GM12873 (cell line): ENCODE data around the gene ZP1.

Experiments used
- TF ChIP-seq, protein P1 (sequence below): IDR thresholded peaks from 2 replicates; pipeline ENCODE4 v1.5.1; 2012; ENCODE audit warnings: low read depth, mild to moderate bottlenecking, moderate library complexity, low read length, control low read depth; ENCODE audit not compliant: insufficient read depth; ENCODE audit errors: missing control alignments

The ZP1 gene

DNA sequence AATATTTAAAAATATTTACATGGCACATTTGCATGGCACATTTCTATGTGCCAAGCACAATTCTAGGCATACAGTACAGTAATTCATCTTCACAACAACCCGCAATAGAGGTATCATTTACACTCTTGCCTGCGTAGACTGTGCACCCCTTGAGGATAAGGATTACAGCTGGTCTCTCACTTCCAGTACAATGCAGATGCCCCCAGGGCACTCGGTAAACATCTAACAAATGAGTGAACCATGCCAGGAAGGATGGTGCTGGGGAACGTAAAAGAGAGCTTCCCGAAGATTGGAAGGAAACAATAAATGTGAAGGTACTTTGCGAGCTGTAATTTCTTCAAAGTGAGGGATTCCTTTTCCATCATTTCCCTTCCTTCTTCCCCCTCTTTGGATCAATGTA lies 37.7 kb downstream of the ZP1 start:
- TF ChIP-seq, protein P1, sequence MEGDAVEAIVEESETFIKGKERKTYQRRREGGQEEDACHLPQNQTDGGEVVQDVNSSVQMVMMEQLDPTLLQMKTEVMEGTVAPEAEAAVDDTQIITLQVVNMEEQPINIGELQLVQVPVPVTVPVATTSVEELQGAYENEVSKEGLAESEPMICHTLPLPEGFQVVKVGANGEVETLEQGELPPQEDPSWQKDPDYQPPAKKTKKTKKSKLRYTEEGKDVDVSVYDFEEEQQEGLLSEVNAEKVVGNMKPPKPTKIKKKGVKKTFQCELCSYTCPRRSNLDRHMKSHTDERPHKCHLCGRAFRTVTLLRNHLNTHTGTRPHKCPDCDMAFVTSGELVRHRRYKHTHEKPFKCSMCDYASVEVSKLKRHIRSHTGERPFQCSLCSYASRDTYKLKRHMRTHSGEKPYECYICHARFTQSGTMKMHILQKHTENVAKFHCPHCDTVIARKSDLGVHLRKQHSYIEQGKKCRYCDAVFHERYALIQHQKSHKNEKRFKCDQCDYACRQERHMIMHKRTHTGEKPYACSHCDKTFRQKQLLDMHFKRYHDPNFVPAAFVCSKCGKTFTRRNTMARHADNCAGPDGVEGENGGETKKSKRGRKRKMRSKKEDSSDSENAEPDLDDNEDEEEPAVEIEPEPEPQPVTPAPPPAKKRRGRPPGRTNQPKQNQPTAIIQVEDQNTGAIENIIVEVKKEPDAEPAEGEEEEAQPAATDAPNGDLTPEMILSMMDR: no peak

DNA sequence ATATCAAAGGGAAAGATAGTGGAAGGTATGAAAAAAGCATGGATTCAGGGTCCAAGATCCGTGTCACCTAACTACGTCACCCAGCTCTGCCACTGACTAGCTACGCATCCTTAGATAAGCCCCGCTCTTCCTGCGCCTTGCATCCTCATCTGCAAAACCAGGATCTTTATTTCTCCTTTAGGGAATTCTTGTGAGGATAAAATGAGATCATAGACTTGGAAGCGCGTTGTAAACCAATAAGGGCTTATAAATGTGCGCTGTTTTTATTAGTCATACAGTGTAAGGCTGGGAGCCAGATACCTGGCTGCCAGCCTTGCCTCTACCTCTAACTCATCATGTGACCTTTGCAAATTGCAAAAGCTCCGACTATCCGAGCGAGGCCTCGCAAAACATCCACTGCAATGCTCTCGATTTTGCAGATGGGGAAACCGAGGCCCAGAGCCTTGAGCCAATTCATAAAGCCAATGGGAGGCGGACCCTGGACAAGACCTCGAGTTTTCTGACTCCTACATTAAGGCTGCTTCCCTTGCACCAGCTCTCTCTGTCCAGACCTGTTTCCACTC lies 38.3 kb downstream of the ZP1 start:
- TF ChIP-seq, protein P1: no peak

DNA sequence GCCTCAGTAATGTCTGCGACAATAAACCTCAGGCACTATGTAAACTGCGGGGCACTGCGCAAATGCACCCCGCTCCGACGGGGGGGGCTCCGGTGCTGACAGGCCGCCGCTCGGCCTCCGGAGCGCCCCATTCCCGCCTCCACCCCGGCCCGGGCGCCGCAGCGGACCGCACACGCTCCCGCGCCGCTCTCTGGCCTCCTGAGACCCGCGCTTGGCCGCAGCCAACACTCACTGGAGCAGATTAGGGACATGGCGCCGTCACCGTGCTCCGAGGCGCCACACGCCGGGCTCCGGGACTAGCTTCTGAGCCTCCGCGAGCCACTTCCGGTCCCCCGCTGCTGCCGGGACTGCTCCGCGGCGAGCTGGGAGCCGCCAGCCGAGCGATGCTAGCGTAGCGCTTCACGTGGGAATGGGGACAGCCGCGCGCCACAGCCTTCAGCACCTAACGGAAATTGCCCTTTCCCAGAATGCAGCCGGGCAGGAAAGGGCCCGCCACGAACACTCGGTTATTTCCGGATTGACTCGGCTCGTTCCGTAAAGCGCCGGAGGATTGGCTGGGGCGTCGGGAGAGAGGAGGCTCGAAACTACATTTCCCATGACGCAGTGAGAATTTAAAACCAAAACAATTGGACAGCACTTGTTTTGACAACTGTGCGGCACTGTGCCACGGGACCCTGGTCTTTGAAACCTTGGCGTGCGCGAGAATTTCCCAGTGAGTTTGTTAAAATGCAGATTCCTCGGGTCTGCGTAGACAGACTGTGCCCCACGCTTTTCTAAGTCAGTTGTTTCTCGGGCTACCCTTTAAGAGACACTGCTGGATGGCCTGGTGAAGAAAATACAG lies 39.0 kb downstream of the ZP1 start, which contains the start of gene PRPF19:
TSS of gene PRPF19 (minus strand) at position 454 of the 841 bp plus-strand sequence. CDS start at position 251, 203 bp downstream.
- TF ChIP-seq, protein P1: no peak

DNA sequence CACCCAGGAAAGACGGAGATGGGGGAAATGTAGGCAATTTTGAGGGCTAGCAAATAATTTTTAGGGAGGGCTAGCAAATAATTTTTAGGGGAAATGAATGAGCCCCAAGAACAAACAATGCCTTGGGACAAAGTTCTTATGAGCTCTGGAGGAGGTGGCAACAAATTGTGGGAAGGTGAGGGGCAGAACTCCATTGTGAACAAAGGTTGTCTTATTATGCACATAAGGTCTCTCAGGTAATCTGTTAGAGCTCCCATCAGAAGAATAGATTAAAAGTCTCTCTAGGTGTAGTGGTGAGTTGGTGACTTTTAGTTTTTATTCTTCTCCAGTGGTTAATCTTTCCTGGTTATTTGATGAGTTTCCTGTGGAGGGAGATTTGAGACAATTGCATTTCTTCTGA lies 41.5 kb downstream of the ZP1 start:
- TF ChIP-seq, protein P1: no peak

DNA sequence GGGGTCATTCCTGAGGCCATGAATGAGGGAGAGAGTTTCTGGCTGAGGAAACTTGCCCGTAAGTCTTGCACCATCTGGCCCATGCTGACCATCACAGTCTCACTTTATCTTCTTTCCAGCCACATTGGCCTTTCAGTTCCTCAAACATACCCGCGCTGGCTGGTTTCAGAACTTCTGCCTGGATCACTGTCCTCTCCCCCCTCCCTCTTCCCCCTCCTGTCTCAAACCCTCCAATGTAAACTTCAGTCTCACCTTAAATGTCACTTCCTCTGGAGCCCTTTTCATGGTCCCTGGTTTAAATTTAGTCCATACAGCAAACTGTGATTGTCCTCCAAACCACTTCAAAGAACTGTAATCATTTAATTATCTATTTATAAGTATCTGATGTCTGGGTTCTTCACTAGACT lies 42.9 kb downstream of the ZP1 start:
- TF ChIP-seq, protein P1: no peak

DNA sequence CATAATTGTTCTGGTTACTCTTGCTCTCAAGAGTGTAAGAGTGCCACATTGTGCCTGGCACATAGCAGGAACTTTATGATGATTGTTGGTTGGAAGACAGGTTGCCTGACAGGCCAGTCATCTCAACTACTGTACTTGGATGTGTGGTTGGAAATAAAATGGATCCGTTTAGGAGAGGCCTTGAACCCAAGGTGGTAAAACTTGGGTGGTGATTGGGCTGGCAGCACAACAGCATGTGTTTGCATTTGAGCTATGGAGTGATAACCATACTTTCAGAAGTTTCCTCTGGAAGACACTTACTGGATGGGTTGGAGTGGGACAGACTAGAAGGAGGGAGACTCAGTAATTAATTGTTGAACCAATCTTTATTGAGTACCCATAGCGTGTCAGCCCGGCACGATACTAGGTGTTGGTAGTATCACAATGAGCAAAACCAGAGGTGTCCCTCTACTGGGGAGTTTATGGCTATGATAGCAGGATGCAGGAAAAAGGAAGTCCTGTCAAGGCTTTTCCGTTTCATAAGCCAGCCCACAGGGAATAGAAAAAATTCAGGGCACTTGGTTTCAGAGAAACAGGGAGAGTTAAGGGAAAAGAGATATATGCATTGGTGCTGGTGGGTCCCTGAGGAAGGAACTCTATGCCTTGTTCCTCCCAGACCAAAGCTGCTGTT lies 43.5 kb downstream of the ZP1 start:
- TF ChIP-seq, protein P1: peak; percentile 44

DNA sequence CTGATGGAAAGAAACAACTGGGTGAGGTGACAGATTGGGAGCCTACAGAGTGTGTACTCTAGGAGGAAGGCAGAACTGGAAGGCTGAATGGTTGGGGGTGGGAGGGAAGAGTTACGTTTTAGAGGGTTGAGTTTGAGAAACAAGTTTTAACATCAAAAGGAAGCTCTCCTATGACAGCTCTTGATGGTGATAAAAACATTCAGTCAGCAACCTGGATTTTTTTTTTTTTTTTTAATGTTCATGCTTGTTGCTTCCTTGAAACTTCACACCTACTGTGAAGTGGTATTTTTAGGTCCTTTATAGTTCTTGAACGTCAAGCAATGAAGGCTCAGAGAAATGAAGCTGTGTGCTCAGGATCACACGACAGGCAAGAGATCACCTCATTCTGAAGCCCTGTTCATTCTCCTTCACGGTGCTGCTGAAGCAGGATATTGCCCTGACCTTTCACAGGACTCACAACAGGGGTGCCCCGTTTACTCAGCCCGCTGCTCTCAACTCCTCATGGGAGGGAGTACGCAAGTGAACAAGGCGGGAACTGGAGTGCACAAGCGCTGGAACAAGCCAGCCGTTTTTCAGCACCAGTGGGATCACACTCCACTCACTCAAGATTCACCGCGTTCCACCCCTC lies 45.0 kb downstream of the ZP1 start:
- TF ChIP-seq, protein P1: no peak
